H1 (cell line): ENCODE results near the gene SUGP2. TPM values are rescaled to one million over a fixed set of nuclear protein-coding genes. Genes with fewer than 3 reads are reported as not detected.

ENCODE experiments used
- CTCF ChIA-PET: fragments of 300-600 bp; sonication (Branson Sonifier 250); formaldehyde crosslinking; loops from one replicate; lab custom pipeline; 2021; ENCODE audit not compliant: partially characterized antibody; lab: Charles Lee
- POLR2A ChIA-PET: fragments of 300-600 bp; sonication (Branson Sonifier 250); formaldehyde crosslinking; loops from one replicate; lab custom pipeline; 2021; ENCODE audit warnings: inconsistent platforms; ENCODE audit not compliant: partially characterized antibody; lab: Charles Lee
- DNase-seq, 2 experiments: peaks; one replicate each; pipeline versions ENCODE4 v3.0.0 to v3.0.0-alpha.2; 2010 to 2022; ENCODE audit warnings: low spot score in 2 of 2, low read depth in 1 of 2, mixed read lengths in 1 of 2
- FAIRE-seq: peaks from 2 replicates; lab custom pipeline; 2011; peaks lifted over from hg19 to GRCh38; lab: Jason Lieb, UNC
- H2AFZ ChIP-seq: 2 replicates; pipeline ENCODE4 v1.8.1; 2012; ENCODE audit warnings: low read length, inconsistent platforms
- H2AK5ac ChIP-seq: 2 replicates; pipeline ENCODE4 v1.6.1; 2013; ENCODE audit warnings: low read depth, low read length
- H2BK120ac ChIP-seq: replicated peaks from 2 replicates; pipeline ENCODE3; 2013; ENCODE audit warnings: low read depth, low read length, inconsistent platforms
- H2BK12ac ChIP-seq: 2 replicates; pipeline ENCODE4 v1.6.1; 2013; ENCODE audit warnings: low read depth, low read length
- H2BK15ac ChIP-seq: 2 replicates; pipeline ENCODE4 v1.6.1; 2013; ENCODE audit warnings: low read length
- H2BK20ac ChIP-seq: 2 replicates; pipeline ENCODE4 v1.6.1; 2013; ENCODE audit warnings: low read length
- H2BK5ac ChIP-seq: 2 replicates; pipeline ENCODE4 v1.6.1; 2013; ENCODE audit warnings: low read depth, low read length
- H3K14ac ChIP-seq: 2 replicates; pipeline ENCODE4 v1.6.1; 2013; ENCODE audit warnings: inconsistent platforms; ENCODE audit not compliant: insufficient read length
- H3K18ac ChIP-seq: 2 replicates; pipeline ENCODE4 v1.6.1; 2013; ENCODE audit warnings: low read length; ENCODE audit errors: extremely low read depth
- H3K23ac ChIP-seq: 2 replicates; pipeline ENCODE4 v1.6.1; 2013; ENCODE audit warnings: inconsistent platforms; ENCODE audit not compliant: insufficient read length
- H3K23me2 ChIP-seq: 2 replicates; pipeline ENCODE4 v1.6.1; 2013; ENCODE audit warnings: low read depth, low read length
- H3K27ac ChIP-seq: 2 replicates; pipeline ENCODE4 v1.6.1; 2011; ENCODE audit warnings: low read depth, low read length, inconsistent platforms
- H3K27me3 ChIP-seq, 4 experiments: replicated peaks in 1 of 4; 1 replicate in 1 of 4; 2 replicates in 3 of 4; pipeline versions ENCODE4 v1.6.1 to v1.8.1; 2011 to 2013; ENCODE audit warnings: low read length in 3 of 4, mild to moderate bottlenecking in 3 of 4, inconsistent platforms in 2 of 4, mixed read lengths in 2 of 4, moderate library complexity in 1 of 4; ENCODE audit not compliant: control insufficient read depth in 3 of 4, insufficient read depth in 3 of 4; ENCODE audit errors: extremely low read depth in 1 of 4
- H3K36me3 ChIP-seq, 4 experiments: 2 replicates each; pipeline versions ENCODE4 v1.6.1 to v1.8.1; 2011 to 2013; ENCODE audit warnings: mild to moderate bottlenecking in 4 of 4, low read length in 3 of 4, moderate library complexity in 2 of 4, control low read depth in 1 of 4, inconsistent platforms in 1 of 4; ENCODE audit not compliant: insufficient read depth in 4 of 4, control insufficient read depth in 2 of 4
- H3K4ac ChIP-seq: replicated peaks from 2 replicates; pipeline ENCODE3; 2013; ENCODE audit warnings: low read length, low read depth, mixed read lengths, inconsistent platforms; ENCODE audit not compliant: insufficient read length
- H3K4me1 ChIP-seq, 4 experiments: replicated peaks in 1 of 4; 1 replicate in 1 of 4; 2 replicates in 3 of 4; pipeline versions ENCODE4 v1.6.1 to v1.8.1; 2011 to 2013; ENCODE audit warnings: low read length in 3 of 4, inconsistent platforms in 2 of 4, mixed read lengths in 1 of 4; ENCODE audit not compliant: insufficient read depth in 4 of 4, control insufficient read depth in 3 of 4
- H3K4me2 ChIP-seq, 2 experiments: 2 replicates each; pipeline versions ENCODE4 v1.6.1 to v1.8.1; 2011 to 2013; ENCODE audit warnings: low read depth in 2 of 2, low read length in 2 of 2, control low read depth in 1 of 2, inconsistent platforms in 1 of 2, mild to moderate bottlenecking in 1 of 2; ENCODE audit not compliant: insufficient read depth in 1 of 2
- H3K4me3 ChIP-seq, 4 experiments: fragments of 200-600, 300-600 bp in 1 of 4; sonication (generic), shearing (Covaris generic), sonication (Bioruptor Twin) in 1 of 4; 2 replicates each; pipeline versions ENCODE4 v1.5.1 to v1.8.1; 2011 to 2016; ENCODE audit warnings: low read length in 4 of 4, low read depth in 3 of 4, control low read depth in 2 of 4, inconsistent platforms in 2 of 4, mild to moderate bottlenecking in 2 of 4, mixed read lengths in 1 of 4, moderate library complexity in 1 of 4; ENCODE audit not compliant: insufficient read depth in 2 of 4; ENCODE audit errors: extremely low read depth in 1 of 4
- H3K56ac ChIP-seq: replicated peaks from 2 replicates; pipeline ENCODE3; 2013; ENCODE audit warnings: low read depth, mild to moderate bottlenecking, mixed read lengths, low read length, inconsistent platforms; ENCODE audit not compliant: insufficient read length
- H3K79me1 ChIP-seq: 2 replicates; pipeline ENCODE4 v1.6.1; 2013; ENCODE audit warnings: low read depth, low read length, control low read depth
- H3K79me2 ChIP-seq, 2 experiments: 2 replicates each; pipeline versions ENCODE4 v1.6.1 to v1.8.1; 2012 to 2013; ENCODE audit warnings: low read length in 2 of 2, mild to moderate bottlenecking in 2 of 2, inconsistent platforms in 1 of 2; ENCODE audit not compliant: insufficient read depth in 2 of 2, control insufficient read depth in 1 of 2
- H3K9ac ChIP-seq, 4 experiments: replicated peaks in 1 of 4; 1 replicate in 1 of 4; 2 replicates in 3 of 4; pipeline versions ENCODE4 v1.6.1 to v1.8.1; 2011 to 2013; ENCODE audit warnings: low read depth in 3 of 4, low read length in 3 of 4, control low read depth in 2 of 4, mild to moderate bottlenecking in 2 of 4, moderate library complexity in 2 of 4, inconsistent platforms in 1 of 4; ENCODE audit errors: extremely low read depth in 1 of 4
- H3K9me3 ChIP-seq, 2 experiments: 2 replicates each; pipeline versions ENCODE4 v1.6.1 to v1.8.1; 2012 to 2013; ENCODE audit warnings: mild to moderate bottlenecking in 2 of 2, moderate library complexity in 2 of 2, control low read depth in 1 of 2, inconsistent platforms in 1 of 2, low read depth in 1 of 2, low read length in 1 of 2, mixed read lengths in 1 of 2; ENCODE audit not compliant: insufficient read depth in 2 of 2
- H4K20me1 ChIP-seq, 2 experiments: replicated peaks in 1 of 2; 2 replicates each; pipeline versions ENCODE3 to v1.8.1; 2011 to 2013; ENCODE audit warnings: inconsistent platforms in 2 of 2, low read length in 2 of 2, mild to moderate bottlenecking in 1 of 2; ENCODE audit not compliant: insufficient read depth in 2 of 2, control insufficient read depth in 1 of 2
- H4K5ac ChIP-seq: 2 replicates; pipeline ENCODE4 v1.6.1; 2013; ENCODE audit warnings: low read length, low read depth, mixed read lengths, inconsistent platforms; ENCODE audit not compliant: insufficient read length
- H4K8ac ChIP-seq: 2 replicates; pipeline ENCODE4 v1.8.0; 2013; ENCODE audit warnings: mild to moderate bottlenecking, moderate library complexity, low read length, inconsistent platforms; ENCODE audit not compliant: insufficient read depth; ENCODE audit errors: extremely low read depth
- H4K91ac ChIP-seq: replicated peaks from 2 replicates; pipeline ENCODE3; 2013; ENCODE audit warnings: low read length, mixed read lengths, inconsistent platforms; ENCODE audit not compliant: insufficient read length
- ATF3 ChIP-seq: IDR thresholded peaks from 2 replicates; pipeline ENCODE4 v1.6.1; 2011; ENCODE audit warnings: low read depth, mild to moderate bottlenecking, low read length; ENCODE audit not compliant: insufficient read depth
- BACH1 ChIP-seq: IDR thresholded peaks from 2 replicates; pipeline ENCODE4 v1.6.1; 2012; ENCODE audit warnings: low read length, improper control_type of control experiment
- BRCA1 ChIP-seq: IDR thresholded peaks from 2 replicates; pipeline ENCODE4 v1.6.1; 2012; ENCODE audit warnings: low read depth, low read length, improper control_type of control experiment
- GABPA ChIP-seq: IDR thresholded peaks from 2 replicates; pipeline ENCODE4 v1.6.1; 2011; ENCODE audit warnings: mild to moderate bottlenecking, low read length, moderate library complexity, borderline replicate concordance; ENCODE audit not compliant: insufficient read depth
- HDAC6 ChIP-seq: IDR thresholded peaks from one replicate; pipeline ENCODE4 v1.7.1; 2012; ENCODE audit warnings: low read depth, mild to moderate bottlenecking, inconsistent platforms, low read length, moderate library complexity
- JUN ChIP-seq: IDR thresholded peaks from 2 replicates; pipeline ENCODE4 v1.6.1; 2011; ENCODE audit warnings: low read depth, mild to moderate bottlenecking, improper control_type of control experiment, low read length
- KDM4A ChIP-seq: IDR thresholded peaks from one replicate; pipeline ENCODE4 v1.7.1; 2012; ENCODE audit warnings: low read depth, mild to moderate bottlenecking, moderate library complexity, low read length, inconsistent platforms; ENCODE audit not compliant: severe bottlenecking
- KDM5A ChIP-seq: fragments of 200-600 bp; IDR thresholded peaks from 2 replicates; pipeline ENCODE4 v1.7.1; 2012; ENCODE audit warnings: mild to moderate bottlenecking, low read length, inconsistent platforms, mixed read lengths
- MAFK ChIP-seq: IDR thresholded peaks from 2 replicates; pipeline ENCODE4 v1.6.1; 2012; ENCODE audit warnings: low read depth, mild to moderate bottlenecking, improper control_type of control experiment, low read length
- SAP30 ChIP-seq: fragments of 300-600 bp; sonication (generic); IDR thresholded peaks from 2 replicates; pipeline ENCODE4 v1.7.1; 2012; ENCODE audit warnings: low read length, moderate library complexity, mild to moderate bottlenecking, inconsistent platforms; ENCODE audit not compliant: insufficient read depth, insufficient replicate concordance
- SIN3A ChIP-seq, 2 experiments: IDR thresholded peaks in 1 of 2; conservative IDR thresholded peaks in 1 of 2; 2 replicates each; pipeline ENCODE4 v1.6.1; 2011 to 2012; ENCODE audit warnings: low read length in 2 of 2, improper control_type of control experiment in 1 of 2, low read depth in 1 of 2, mild to moderate bottlenecking in 1 of 2
- SRF ChIP-seq: IDR thresholded peaks from 2 replicates; pipeline ENCODE4 v1.6.1; 2011; ENCODE audit warnings: mild to moderate bottlenecking, low read depth, low read length, moderate library complexity
- TAF1 ChIP-seq: IDR thresholded peaks from 2 replicates; pipeline ENCODE4 v1.6.1; 2011; ENCODE audit warnings: mild to moderate bottlenecking, low read depth, low read length
- TEAD4 ChIP-seq: IDR thresholded peaks from 2 replicates; pipeline ENCODE4 v1.6.1; 2012; ENCODE audit warnings: low read depth, low read length, inconsistent platforms, mixed read lengths
- WGBS, 2 experiments: shearing (Covaris generic) in 1 of 2; methylation state at CpG; one replicate each; pipeline versions ENCODE4 v1.1.6 to v1.1.7; 2013 to 2015; ENCODE audit warnings: low lambda C conversion rate in 2 of 2, mixed read lengths in 2 of 2, inconsistent platforms in 1 of 2, low coverage in 1 of 2, missing lambda C conversion rate in 1 of 2; ENCODE audit not compliant: insufficient replicate concordance in 2 of 2, insufficient coverage in 1 of 2, insufficient read length in 1 of 2; ENCODE audit errors: extremely low coverage in 1 of 2, missing lambda C conversion rate in 1 of 2; 5-methylcytosine and 5-hydroxymethylcytosine counted together
- polyA plus RNA-seq, 7 experiments: library from polyadenylated mRNA; depleted of rRNA in 3 of 7; stranded (reverse) in 5 of 7; unstranded in 2 of 7; fragments of >200 nt in 5 of 7; fragments of 200-250 nt in 2 of 7; gene quantifications; 1 replicate in 5 of 7; 2 replicates in 1 of 7; 4 replicates in 1 of 7; pipeline versions ENCODE4 v1.2.1 to v1.2.3, GENCODE V29; 2011 to 2013; ENCODE audit warnings: missing spikeins in 2 of 7, mixed read lengths in 2 of 7
- total RNA-seq: library from RNA; stranded (reverse); fragmentation: NEBNext Ultra II Directional; extraction: Animal tissue kit (Norgen Biotek cat#: 25700); gene quantifications from 2 replicates; pipeline ENCODE4 v1.2.1, GENCODE V29; 2021

Gene SUGP2
- total and polyA plus RNA-seq, 2 of the 8 experiments (the other 6 are each of a cell fraction or from before 2014, with no cell fraction given), result 57.7 to 114 TPM

- FAIRE-seq (no peak), DNase-seq (no peak)
- ChIA-PET POLR2A (no interaction called here), CTCF (interaction anchor here (0.6 to 2.4 kb wide), 2 partner anchors 9 to 11 kb away, joined by 3 to 7 read pairs; no protein-coding TSS in a partner anchor)
- H2BK20ac ChIP-seq, result no peak overlapping the region
- no peak overlapping the region for H4K8ac ChIP-seq
- no peaks in the 10 kb centered on the region for H3K9me3 ChIP-seq
- H3K9ac ChIP-seq, result no peak overlapping the region
- H3K4me2 ChIP-seq, result no peak overlapping the region
- no peak overlapping the region for H2BK12ac ChIP-seq
- peaks cover 10 to 36% (median 21%) of the 10 kb centered on the region in 4 experiments for H3K36me3 ChIP-seq
- H3K56ac ChIP-seq, result no peak overlapping the region
- WGBS, 2 experiments, result 88% methylated on average over 10 of the region's 10 CpGs; no CpG with 5 or more reads in 1 of the 2 experiments
- H3K14ac ChIP-seq, result no peak overlapping the region
- peaks cover 5 to 14% of the 10 kb centered on the region in 2 experiments for H4K20me1 ChIP-seq
- H3K23ac ChIP-seq, result no peak overlapping the region
- H3K79me1 ChIP-seq, result 0 out of 2 replicates have a peak, but pooled peaks cover 3% of the 10 kb centered on the region
- H3K27me3 ChIP-seq, result no peaks in the 10 kb centered on the region
- H2BK15ac ChIP-seq, result no peak overlapping the region
- no peak overlapping the region for H2BK5ac ChIP-seq
- H3K4me1 ChIP-seq, result peaks cover 0 to 8% (median 3%) of the 10 kb centered on the region in 4 experiments; a peak in 6 of 7 replicates
- no peak overlapping the region for H2AFZ ChIP-seq
- no peaks in the 10 kb centered on the region for H3K79me2 ChIP-seq
- no peak overlapping the region for H2AK5ac ChIP-seq
- H3K18ac ChIP-seq, result no peak overlapping the region
- H2BK120ac ChIP-seq, result no peak overlapping the region
- no peak overlapping the region for H4K91ac ChIP-seq
- no peak overlapping the region for H3K27ac ChIP-seq
- no peak overlapping the region for H3K4ac ChIP-seq
- H4K5ac ChIP-seq, result no peak overlapping the region
- H3K23me2 ChIP-seq, result 0 out of 2 replicates have a peak, but pooled peaks cover 1% of the 10 kb centered on the region
- no peak overlapping the region for H3K4me3 ChIP-seq
- no peak for TF ChIP-seq SRF
- no peak for TF ChIP-seq ATF3
- TF ChIP-seq SAP30, result no peak
- TF ChIP-seq TAF1, result no peak
- no peak for TF ChIP-seq BRCA1
- no peak for TF ChIP-seq JUN
- no peak for TF ChIP-seq SIN3A (conservative IDR thresholded peaks at IDR 0.05 in 1 of 2, IDR thresholded peaks at IDR 0.05 in 1 of 2; ENCODE audit: low read depth in 1 of 2, low read length in 2 of 2)
- TF ChIP-seq HDAC6, result no peak
- no peak for TF ChIP-seq MAFK
- TF ChIP-seq BACH1, result no peak
- TF ChIP-seq GABPA, result no peak
- no peak for TF ChIP-seq TEAD4
- no peak for TF ChIP-seq KDM5A
- TF ChIP-seq KDM4A, result no peak
Measured at GRCh38 chr19:18993115-18993514, 40.2 kb downstream of the SUGP2 start.
